ENCODE data around the gene LRRC74B.

- TF ChIP-seq EZH2 (IDR thresholded peaks at IDR 0.05; ENCODE audit: insufficient read depth, poor library complexity, severe bottlenecking) (no peak), EZH2phosphoT487 (IDR thresholded peaks at IDR 0.05; ENCODE audit: insufficient read depth, low read depth) (no peak)
Observed at GRCh38 chr22:21067075-21067900, 21.5 kb downstream of the LRRC74B start.
